RWPE1 (cell line): ENCODE results near the gene TTLL6.
"Not testable (repeated sequence)": the region's sequence is repeated elsewhere in the genome, so short reads cannot be mapped to it uniquely, and the experiment has no call there.

Experiments
- CTCF ChIA-PET: fragments of 350-600 bp; sonication (Branson Sonifier 250); formaldehyde crosslinking; extraction: SDS; loops from one replicate; lab custom pipeline; 2021; lab: Yijun Ruan, JAX
- POLR2A ChIA-PET: fragments of 400-600 bp; formaldehyde crosslinking; extraction: SDS; loops from one replicate; lab custom pipeline; 2020; ENCODE audit warnings: antibody characterized with exemption; ENCODE audit not compliant: low non-redundant PET; lab: Yijun Ruan, JAX
- DNase-seq: peaks from one replicate; pipeline ENCODE4 v3.0.0; 2012; ENCODE audit warnings: low spot score
- H3K27ac ChIP-seq: fragments of 450-650 bp; 2 replicates; pipeline ENCODE4 v1.5.1; 2017
- CTCF ChIP-seq: fragments of 450-650 bp; conservative IDR thresholded peaks from 2 replicates; pipeline ENCODE4 v1.5.1; 2017; ENCODE audit warnings: low read depth, mild to moderate bottlenecking

TTLL6 gene

GRCh38 chr17:48831549-48831883, 14.5 kb upstream of the TTLL6 start:
- POLR2A ChIA-PET, result no interaction called here
- H3K27ac ChIP-seq, result peak overlapping the region; percentile 80
- TF ChIP-seq CTCF, result no peak
- CTCF ChIA-PET, result interaction anchor here (0.6 to 1.4 kb wide), 4 partner anchors 16 to 1782 kb away, joined by 3 to 11 read pairs (median 3); no protein-coding TSS in a partner anchor
- no peak for DNase-seq

- H3K27ac ChIP-seq, result peak within 1 kb of the TSS; percentile 80
- no peak for TF ChIP-seq CTCF
- ChIA-PET POLR2A (no interaction called here), CTCF (interaction anchor here (0.6 to 1.4 kb wide), 2 partner anchors 48 to 106 kb away, joined by 3 to 11 read pairs; no protein-coding TSS in a partner anchor)
- DNase-seq, result peak; percentile 93
These were observed 14.0 kb upstream of the TTLL6 start, which contains the start of gene CALCOCO2 for GRCh38 chr17:48830840-48831548. Gene CALCOCO2, plus strand, starts transcription at chr17:48831035. Its CDS starts 10,673 bp downstream, at chr17:48841708.

GRCh38 chr17:48825446-48826381, 8.7 kb upstream of the TTLL6 start:
- TF ChIP-seq CTCF, result no peak
- DNase-seq, result no peak
- POLR2A ChIA-PET, result no interaction called here
- no peak overlapping the region for H3K27ac ChIP-seq
- CTCF ChIA-PET, result interaction anchor here (0.7 kb wide), 1 partner anchor 911 kb away, joined by 5 read pairs; no protein-coding TSS in a partner anchor

- H3K27ac ChIP-seq, DNase-seq, POLR2A ChIA-PET: not testable (repeated sequence)
- CTCF ChIA-PET, result interaction anchor here (0.7 kb wide), 2 partner anchors 13 to 196 kb away, joined by 3 to 4 read pairs; no protein-coding TSS in a partner anchor
These were observed 3.9 kb upstream of the TTLL6 start for GRCh38 chr17:48820936-48821335.

GRCh38 chr17:48819466-48819865, 2.4 kb upstream of the TTLL6 start:
- ChIA-PET CTCF (interaction anchor here (0.7 kb wide), 1 partner anchor 60 kb away, joined by 3 read pairs; no protein-coding TSS in a partner anchor), POLR2A (no interaction called here)
- H3K27ac ChIP-seq, result no peak overlapping the region
- no peak for DNase-seq
- TF ChIP-seq CTCF, result no peak

GRCh38 chr17:48818361-48818841, 1.4 kb upstream of the TTLL6 start:
- TF ChIP-seq CTCF, result no peak
- no peak overlapping the region for H3K27ac ChIP-seq
- ChIA-PET CTCF (interaction anchor here (0.7 kb wide), 1 partner anchor 74 kb away, joined by 5 read pairs; the partner anchor contains the start of gene ATP5MC1), POLR2A (no interaction called here)
- no peak for DNase-seq
